HG02571 (cell line): Measurements from ENCODE around the gene OR13C5.

Experiments
- ATAC-seq: cut with Tn5 transposase; IDR thresholded peaks from one replicate; pipeline ENCODE4 v1.9.1; 2021; ENCODE audit warnings: mild to moderate bottlenecking, moderate library complexity; ENCODE audit not compliant: unreplicated experiment

OR13C5 gene

GRCh38 chr9:104555521-104555920, 43.7 kb downstream of the OR13C5 start:
- ATAC-seq, result no peak

GRCh38 chr9:104553261-104553660, 46.0 kb downstream of the OR13C5 start:
- no peak for ATAC-seq
